Subcutaneous abdominal adipose tissue (tissue), 5 donors: ENCODE results near the gene COPS8.

Experiments used
- H3K27ac ChIP-seq: one replicate; pipeline ENCODE4 v1.7.0; 2013; ENCODE audit warnings: low read depth, mild to moderate bottlenecking, inconsistent platforms, low read length, moderate library complexity
- H3K27me3 ChIP-seq, 5 donors: one replicate each; pipeline ENCODE4 v1.7.0; 2013; ENCODE audit warnings: low read length in 5 of 5, inconsistent platforms in 1 of 5; ENCODE audit not compliant: control insufficient read depth in 5 of 5, insufficient read depth in 4 of 5
- H3K36me3 ChIP-seq, 5 donors: one replicate each; pipeline ENCODE4 v1.7.0; 2013; ENCODE audit warnings: low read length in 5 of 5; ENCODE audit not compliant: control insufficient read depth in 5 of 5, insufficient read depth in 5 of 5
- H3K4me1 ChIP-seq, 5 donors: one replicate each; pipeline ENCODE4 v1.7.0; 2013; ENCODE audit warnings: low read length in 5 of 5, mild to moderate bottlenecking in 3 of 5, moderate library complexity in 1 of 5; ENCODE audit not compliant: control insufficient read depth in 5 of 5, insufficient read depth in 5 of 5
- H3K4me3 ChIP-seq, 5 donors: one replicate each; pipeline ENCODE4 v1.7.0; 2013; ENCODE audit warnings: low read length in 5 of 5, low read depth in 1 of 5
- H3K9ac ChIP-seq, 5 donors: one replicate each; pipeline ENCODE4 v1.7.0; 2013; ENCODE audit warnings: low read length in 5 of 5, mild to moderate bottlenecking in 4 of 5, moderate library complexity in 3 of 5
- H3K9me3 ChIP-seq, 5 donors: one replicate each; pipeline ENCODE4 v1.7.0; 2013; ENCODE audit warnings: low read length in 5 of 5; ENCODE audit not compliant: control insufficient read depth in 5 of 5
- donor health status: healthy.
- donor health status: healthy.
- donor health status: healthy.
- donor health status: healthy.
- donor health status: healthy.

Gene COPS8

GRCh38 chr2:237128845-237129592, 43.3 kb downstream of the COPS8 start:
- H3K27ac ChIP-seq, result no peak overlapping the region
- H3K4me1 ChIP-seq, result peaks cover 5 to 20% (median 12%) of the 10 kb centered on the region in 5 donors
- H3K9me3 ChIP-seq, result no peaks in the 10 kb centered on the region
- H3K27me3 ChIP-seq, result no peaks in the 10 kb centered on the region
- H3K9ac ChIP-seq, result no peak overlapping the region
- no peak overlapping the region for H3K4me3 ChIP-seq
- H3K36me3 ChIP-seq, result no peaks in the 10 kb centered on the region

DNA sequence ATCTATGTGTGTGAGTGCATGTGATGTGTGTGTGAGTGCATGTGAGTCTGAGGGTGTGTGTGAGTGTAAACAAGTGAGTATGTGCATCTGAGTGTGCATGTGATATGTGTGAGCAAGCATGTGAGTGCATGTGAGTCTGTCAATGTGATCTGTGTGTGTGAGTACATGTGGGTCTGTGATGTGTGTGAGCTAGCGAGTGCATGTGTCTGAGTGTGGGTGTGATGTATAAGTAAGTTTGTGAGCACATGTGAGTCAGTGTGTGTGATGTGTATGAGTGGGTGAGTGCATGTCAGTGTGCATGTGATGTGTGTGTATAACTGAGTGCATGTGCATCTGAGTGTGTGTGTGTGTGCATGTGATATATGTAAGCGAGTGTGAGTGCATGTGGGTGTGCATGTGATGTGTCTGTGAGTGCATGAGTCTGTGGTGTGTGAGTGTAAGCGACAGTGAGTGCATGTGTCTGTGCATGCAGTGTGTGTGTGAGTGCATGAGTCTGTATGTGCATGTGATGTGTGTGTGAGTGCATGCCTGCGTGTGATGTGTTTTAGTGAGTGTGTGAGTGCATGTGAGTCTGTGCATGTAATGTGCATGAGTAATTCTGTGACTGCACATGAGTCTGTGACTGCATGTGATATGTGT, 44.1 kb downstream of the COPS8 start:
- Histone ChIP-seq H3K36me3 (no peaks in the 10 kb centered on the region), H3K27ac (no peak overlapping the region), H3K4me1 (peaks cover 5 to 20% (median 12%) of the 10 kb centered on the region in 5 donors), H3K9me3 (no peaks in the 10 kb centered on the region), H3K4me3 (peak overlapping the region in 1 of 5 donors; percentile 5), H3K9ac (no peak overlapping the region), H3K27me3 (no peaks in the 10 kb centered on the region)

DNA sequence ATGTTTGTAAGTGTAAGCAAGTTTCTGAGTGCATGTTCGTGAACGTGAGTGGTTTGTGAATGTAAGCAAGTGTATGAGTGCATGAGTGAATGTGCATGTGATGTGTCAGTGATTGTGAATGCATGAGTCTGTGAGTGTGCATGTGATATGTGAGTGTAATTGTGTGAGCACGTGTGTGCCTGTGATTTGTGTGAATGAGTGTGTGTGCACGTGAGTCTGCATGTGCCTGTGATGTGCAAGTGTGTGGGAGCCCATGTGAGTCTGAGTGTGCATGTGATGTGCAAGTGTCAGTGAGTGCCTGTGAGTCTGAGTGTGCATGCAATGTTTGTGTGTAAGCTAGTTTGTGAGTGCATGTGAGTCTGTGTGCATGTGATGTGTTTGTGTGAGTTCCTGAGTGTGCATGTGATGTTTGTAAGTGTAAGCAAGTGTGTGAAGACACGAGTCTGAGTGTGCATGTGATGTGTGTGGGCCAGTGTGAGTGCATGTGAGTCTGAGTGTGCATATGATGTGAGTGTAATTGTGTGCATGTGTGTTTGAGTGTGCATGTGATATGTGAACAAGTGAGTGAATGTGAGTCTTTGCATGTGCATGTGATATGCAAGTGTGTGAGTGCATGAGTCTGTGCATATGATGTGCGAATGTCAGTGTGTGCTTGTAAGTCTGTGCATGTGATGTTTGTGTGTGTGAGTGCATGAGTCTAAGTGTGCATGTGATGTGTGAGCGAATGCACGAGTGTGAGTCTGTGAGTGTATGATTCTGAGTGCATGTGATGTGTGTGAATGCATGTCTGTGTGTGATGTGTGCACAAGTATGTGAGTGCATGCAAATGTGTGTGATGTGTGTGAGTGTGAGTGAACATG, 45.1 kb downstream of the COPS8 start:
- Histone ChIP-seq H3K4me3 (no peak overlapping the region), H3K9ac (no peak overlapping the region), H3K4me1 (peaks cover 5 to 20% (median 12%) of the 10 kb centered on the region in 5 donors), H3K27me3 (no peaks in the 10 kb centered on the region), H3K9me3 (no peaks in the 10 kb centered on the region), H3K27ac (no peak overlapping the region), H3K36me3 (no peaks in the 10 kb centered on the region)

DNA sequence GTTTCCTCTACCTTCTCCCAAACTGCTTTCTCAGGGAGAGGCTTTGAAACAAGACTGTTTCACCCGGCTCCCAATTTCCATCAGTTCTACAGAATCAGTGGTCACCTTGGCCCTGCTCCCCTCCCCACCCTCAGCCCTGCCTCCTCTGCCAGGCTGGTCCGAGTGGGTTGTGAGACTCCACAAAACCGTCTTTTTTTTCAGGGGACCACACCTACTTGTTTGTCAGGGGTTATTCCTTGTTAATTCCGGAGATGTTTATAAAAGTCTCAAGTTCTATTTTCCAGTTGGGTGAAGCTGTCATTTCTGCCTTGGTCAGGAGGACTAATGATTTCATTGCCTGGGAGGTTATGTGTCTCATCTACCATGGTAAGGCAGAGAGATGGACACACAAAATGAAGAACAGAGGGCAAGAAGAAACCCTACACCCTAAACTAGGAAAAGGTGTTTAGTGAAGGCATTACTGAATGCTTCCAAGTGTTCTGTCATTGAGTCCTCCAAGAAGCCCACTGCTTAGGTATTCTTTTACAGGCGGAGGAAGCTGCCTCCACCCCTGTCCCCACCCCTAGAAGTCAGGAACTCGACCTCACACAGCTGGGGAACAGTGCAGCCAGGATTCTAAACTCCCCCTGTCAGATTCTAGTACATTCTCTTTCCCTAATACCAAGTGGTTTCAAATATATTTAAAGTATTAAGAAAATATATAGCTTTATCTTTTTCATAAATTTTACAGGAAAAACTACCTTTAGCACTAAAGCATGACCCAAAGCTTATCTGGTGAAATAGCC, 46.3 kb downstream of the COPS8 start:
- no peaks in the 10 kb centered on the region for H3K27me3 ChIP-seq
- no peaks in the 10 kb centered on the region for H3K9me3 ChIP-seq
- H3K4me1 ChIP-seq, result peaks cover 5 to 20% (median 12%) of the 10 kb centered on the region in 5 donors
- H3K4me3 ChIP-seq, result no peak overlapping the region
- no peak overlapping the region for H3K27ac ChIP-seq
- no peaks in the 10 kb centered on the region for H3K36me3 ChIP-seq
- H3K9ac ChIP-seq, result no peak overlapping the region

DNA sequence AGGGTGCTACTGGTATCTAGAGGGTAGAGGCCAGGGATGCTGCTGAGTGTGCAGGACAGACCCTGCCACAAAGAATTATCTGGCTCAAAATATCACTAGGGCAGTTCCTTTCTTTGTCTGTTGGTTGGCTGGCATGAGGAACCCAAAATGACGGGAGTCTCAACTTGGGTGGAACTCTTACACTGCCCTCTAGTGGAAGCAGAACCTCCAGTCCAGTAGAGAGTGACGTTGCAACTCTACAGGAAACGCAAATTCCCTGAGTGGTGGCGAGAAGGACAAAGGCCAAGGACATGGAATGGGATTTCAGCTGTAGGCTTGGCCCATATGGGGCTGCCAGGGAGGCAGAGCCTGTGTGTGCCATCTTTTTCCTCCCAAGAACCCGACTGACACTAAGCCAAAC, 47.1 kb downstream of the COPS8 start:
- no peaks in the 10 kb centered on the region for H3K36me3 ChIP-seq
- H3K27ac ChIP-seq, result no peak overlapping the region
- H3K4me1 ChIP-seq, result peaks cover 3 to 17% (median 9%) of the 10 kb centered on the region in 5 donors
- no peaks in the 10 kb centered on the region for H3K27me3 ChIP-seq
- H3K9ac ChIP-seq, result no peak overlapping the region
- no peaks in the 10 kb centered on the region for H3K9me3 ChIP-seq
- H3K4me3 ChIP-seq, result no peak overlapping the region

- H3K27me3 ChIP-seq, result no peaks in the 10 kb centered on the region
- H3K9me3 ChIP-seq, result no peaks in the 10 kb centered on the region
- no peak overlapping the region for H3K4me3 ChIP-seq
- H3K9ac ChIP-seq, result no peak overlapping the region
- H3K36me3 ChIP-seq, result no peaks in the 10 kb centered on the region
- no peaks in the 10 kb centered on the region for H3K4me1 ChIP-seq
- H3K27ac ChIP-seq, result no peak overlapping the region
Observed at GRCh38 chr2:237134321-237135230, 48.9 kb downstream of the COPS8 start.

DNA sequence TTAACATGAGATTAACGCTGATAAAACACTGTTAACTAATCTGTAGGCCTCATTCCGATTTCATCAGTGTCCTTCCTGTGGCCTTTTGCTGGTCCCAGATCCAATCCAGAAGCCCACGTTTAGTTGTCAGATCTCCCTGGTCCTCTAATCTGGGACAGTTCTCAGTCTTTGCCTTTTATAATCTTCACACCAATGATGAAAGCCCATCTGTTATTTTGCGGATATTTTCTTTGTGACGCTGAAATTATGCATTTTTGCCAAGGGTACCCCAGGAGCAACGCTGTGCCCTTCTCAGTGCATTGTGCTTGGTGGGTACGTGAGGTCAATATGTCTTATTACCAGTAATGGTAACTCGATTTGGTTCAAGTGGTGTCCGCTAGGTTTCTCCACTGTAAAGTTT, 51.1 kb downstream of the COPS8 start:
- Histone ChIP-seq H3K36me3 (no peaks in the 10 kb centered on the region), H3K27ac (no peak overlapping the region), H3K9me3 (no peaks in the 10 kb centered on the region)

GRCh38 chr2:237137626-237138323, 52.1 kb downstream of the COPS8 start:
- H3K4me3 ChIP-seq, result no peak overlapping the region
- peaks cover 0 to 6% (median 0%) of the 10 kb centered on the region in 5 donors for H3K4me1 ChIP-seq
- peaks cover 0 to 7% (median 0%) of the 10 kb centered on the region in 5 donors for H3K27me3 ChIP-seq
- no peaks in the 10 kb centered on the region for H3K36me3 ChIP-seq
- no peak overlapping the region for H3K9ac ChIP-seq
- no peaks in the 10 kb centered on the region for H3K9me3 ChIP-seq
- no peak overlapping the region for H3K27ac ChIP-seq

More for the DNA sequence above, 51.1 kb downstream of the COPS8 start:
- H3K4me3 ChIP-seq, result no peak overlapping the region
- H3K9ac ChIP-seq, result no peak overlapping the region
- H3K27me3 ChIP-seq, result peaks cover 0 to 5% (median 0%) of the 10 kb centered on the region in 5 donors
- H3K4me1 ChIP-seq, result peaks cover 0 to 6% (median 0%) of the 10 kb centered on the region in 5 donors
